IPS-18c (cell line): Measurements from ENCODE around the gene C1orf35.

Experiments
- H3K4me3 ChIP-seq: 2 replicates; pipeline ENCODE4 v1.7.0; 2013; ENCODE audit warnings: low read depth, mild to moderate bottlenecking, low read length, moderate library complexity; ENCODE audit not compliant: insufficient read depth
- H3K9me3 ChIP-seq: one replicate; pipeline ENCODE4 v1.6.1; 2013; ENCODE audit warnings: mild to moderate bottlenecking, low read length, moderate library complexity; ENCODE audit not compliant: control insufficient read depth, insufficient read depth

The C1orf35 gene

DNA sequence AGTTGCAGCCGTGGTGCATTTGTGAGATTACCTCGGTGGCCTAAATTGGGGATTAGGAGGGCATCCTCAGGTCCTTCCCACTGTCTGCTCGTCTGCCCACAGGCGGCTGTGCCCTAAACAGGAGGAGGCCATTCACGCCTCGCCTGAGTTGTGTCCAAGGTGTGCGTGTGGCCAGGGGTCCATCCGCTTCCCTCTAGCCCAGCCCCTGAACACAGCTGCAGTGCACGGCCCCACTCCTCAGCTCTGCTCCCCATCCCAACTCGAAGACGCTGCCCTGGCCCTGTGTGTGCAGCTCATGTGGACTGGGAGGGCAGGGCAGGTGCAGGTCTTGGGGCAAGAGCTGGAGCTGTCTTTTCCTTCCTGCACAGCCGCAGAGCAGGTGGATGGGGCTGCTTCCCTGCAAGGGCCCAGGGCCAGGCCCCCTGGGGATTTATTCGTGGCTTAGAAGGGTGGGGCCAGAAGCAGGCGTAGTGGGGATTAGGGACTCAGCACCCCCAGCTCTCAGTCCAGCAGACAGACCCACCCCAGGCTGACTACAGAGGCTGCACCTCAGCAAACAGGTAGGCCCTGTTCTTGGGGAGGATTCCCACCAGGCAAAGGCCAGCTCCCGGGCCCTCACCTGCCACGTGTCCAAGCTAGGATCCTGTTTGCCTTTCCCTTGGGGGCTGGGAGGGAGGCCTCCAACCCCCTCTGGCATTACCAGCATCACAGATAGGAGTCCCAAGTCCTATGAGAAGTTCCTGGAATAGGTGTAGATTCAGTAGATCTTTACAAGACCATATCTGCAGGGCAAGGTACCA, 41.3 kb upstream of the C1orf35 start:
- Histone ChIP-seq H3K4me3 (no peak overlapping the region), H3K9me3 (no peaks in the 10 kb centered on the region)

DNA sequence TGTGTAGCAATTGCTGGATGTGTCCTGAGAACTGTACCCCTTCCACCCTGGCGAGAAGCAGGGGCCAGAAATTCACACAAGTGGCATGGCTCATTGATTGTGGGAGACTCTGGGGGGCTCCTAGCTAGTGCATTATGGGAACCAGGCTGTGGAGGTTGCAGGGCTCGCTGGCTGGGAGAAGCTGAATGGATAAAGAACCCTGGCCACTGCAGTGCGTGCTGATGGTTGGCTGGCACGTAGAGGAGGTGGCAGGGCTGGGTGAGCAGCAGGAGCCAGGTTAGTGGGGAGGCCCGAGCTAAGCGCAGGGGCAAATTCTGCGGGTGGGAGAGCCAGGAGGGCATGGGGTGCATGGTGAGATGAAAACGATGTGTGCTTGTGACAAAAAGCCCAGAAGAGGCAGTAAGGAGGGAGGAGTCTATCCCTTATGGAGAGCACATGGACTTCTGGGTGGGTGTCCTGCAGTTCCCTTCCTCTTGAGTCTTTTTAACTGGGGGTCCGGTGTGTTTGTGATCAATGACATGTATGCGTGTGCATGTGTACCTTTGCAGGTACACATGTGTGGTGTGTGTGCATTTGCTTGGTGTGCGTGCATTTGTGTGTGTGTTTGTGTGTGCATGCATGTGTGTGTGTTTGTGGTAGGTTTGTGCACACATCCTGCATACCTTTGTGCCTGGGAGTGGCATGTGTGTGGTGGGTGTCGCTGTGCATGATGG, 40.5 kb upstream of the C1orf35 start:
- no peak overlapping the region for H3K4me3 ChIP-seq
- H3K9me3 ChIP-seq = no peaks in the 10 kb centered on the region

DNA sequence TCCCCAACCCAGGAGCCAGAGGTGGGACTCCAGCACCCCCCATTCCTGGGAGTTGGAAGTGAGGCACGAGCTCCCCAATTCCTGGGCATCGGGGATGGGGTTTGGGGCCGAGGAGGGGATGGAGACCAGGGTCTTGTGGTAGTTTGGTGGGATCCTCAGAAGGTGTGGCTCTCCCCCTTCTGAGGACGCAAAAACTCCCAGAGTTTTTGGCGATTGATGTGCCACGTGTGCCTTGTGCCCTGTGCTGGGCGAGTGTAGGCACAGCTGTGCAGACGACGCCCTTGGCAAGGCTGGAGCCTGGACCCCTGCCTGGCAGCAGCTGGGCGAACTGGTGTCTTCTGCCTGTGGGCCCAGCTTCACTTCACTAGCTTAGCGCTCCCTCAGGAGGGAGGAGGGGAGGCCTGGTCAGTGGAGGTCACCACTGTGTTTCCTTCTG, 39.6 kb upstream of the C1orf35 start:
- no peak overlapping the region for H3K4me3 ChIP-seq
- H3K9me3 ChIP-seq = no peaks in the 10 kb centered on the region

DNA sequence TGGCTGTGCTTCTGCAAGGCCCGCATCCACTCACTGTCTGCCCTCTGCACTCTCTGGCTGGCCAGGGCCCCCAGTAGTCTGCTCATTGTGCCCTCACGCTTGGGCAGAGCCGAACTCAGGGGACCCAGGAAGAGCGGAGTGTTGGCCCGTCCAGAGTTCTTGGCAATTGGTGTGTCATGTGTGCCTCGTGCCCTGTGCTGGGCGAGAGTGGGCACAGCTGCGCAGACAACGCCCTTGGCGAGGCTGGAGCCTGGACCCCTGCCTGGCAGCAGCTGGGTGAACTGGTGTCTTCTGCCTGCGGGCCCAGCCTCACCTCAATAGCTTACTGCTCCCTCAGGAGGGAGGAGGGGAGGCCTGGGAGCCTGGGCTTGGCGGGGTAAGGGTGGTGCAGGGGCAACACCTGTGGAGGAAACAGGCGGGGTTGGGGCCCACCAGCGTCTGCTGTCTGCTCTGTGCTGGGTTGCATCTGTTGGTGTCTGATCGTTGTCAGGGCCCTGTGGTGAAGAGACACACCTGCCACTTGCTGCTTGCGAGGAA, 39.1 kb upstream of the C1orf35 start:
- H3K4me3 ChIP-seq = no peak overlapping the region
- H3K9me3 ChIP-seq = no peaks in the 10 kb centered on the region

DNA sequence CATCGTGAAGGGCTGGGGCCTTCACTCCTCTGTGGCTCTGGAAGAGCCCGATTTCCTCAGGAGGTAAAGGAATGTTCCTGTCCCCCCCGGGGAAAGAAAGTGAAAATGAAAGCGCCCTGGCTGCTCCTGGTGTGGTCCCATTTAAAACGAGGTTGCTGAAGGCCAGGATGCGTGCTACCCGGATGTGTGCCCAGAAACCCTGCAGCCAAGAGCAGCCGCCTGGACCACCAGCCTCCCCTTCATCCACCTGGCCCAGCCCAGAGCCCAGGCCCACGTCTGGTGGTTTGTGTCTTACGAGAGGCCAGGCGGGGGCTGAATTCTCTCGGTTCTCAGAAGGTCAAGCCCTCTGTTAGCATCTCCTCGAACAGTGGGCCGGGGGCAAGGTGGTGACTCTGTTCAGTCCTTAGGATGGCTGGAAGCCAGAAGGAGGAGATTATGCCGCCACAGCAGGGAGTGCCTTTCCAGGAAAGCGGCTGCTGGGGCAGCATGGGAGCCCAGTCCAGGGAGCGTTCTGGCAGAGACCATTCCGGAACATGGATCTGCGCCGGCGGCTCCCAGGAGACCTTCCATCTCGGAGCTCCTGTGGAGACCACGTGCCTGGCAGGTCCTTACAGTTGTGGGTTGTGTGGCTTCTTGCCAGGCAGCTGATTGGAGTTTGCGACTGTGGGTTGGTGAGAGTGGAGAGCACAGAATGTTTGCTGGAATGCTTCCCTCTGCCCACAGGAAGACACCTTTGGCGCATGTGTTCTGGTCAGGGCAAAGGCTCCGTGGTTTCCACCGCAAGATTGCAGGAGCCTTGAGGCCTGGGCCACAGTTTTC, 38.3 kb upstream of the C1orf35 start:
- H3K9me3 ChIP-seq = no peaks in the 10 kb centered on the region

DNA sequence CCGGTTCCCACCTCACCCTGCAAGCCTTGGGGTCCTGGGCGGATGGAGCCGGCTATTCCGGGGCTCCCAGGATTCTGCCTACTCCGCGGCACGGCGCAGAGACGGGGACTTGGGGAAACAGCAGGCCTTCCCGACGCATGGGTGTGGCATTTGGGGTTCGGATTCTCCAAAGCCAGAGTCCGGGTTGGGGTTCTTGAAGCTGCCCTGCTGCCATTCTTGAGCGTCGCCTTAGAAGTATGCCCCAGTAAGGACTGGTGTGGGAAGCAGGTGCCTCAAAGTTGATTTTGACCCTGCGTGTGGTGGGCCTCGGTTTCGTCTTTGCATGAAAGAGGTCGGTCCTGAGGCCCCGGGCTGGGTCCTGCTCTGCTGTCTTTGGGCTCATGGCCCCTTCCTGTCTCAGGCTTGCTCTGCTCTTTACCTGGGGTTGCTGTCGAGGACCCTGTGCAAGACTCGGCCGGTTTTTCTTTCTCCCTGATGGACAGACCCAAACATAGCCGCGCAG, 37.6 kb upstream of the C1orf35 start:
- H3K4me3 ChIP-seq = peak overlapping the region; percentile 93

More for the DNA sequence above, 38.3 kb upstream of the C1orf35 start:
- peak overlapping the region; percentile 93 for H3K4me3 ChIP-seq

DNA sequence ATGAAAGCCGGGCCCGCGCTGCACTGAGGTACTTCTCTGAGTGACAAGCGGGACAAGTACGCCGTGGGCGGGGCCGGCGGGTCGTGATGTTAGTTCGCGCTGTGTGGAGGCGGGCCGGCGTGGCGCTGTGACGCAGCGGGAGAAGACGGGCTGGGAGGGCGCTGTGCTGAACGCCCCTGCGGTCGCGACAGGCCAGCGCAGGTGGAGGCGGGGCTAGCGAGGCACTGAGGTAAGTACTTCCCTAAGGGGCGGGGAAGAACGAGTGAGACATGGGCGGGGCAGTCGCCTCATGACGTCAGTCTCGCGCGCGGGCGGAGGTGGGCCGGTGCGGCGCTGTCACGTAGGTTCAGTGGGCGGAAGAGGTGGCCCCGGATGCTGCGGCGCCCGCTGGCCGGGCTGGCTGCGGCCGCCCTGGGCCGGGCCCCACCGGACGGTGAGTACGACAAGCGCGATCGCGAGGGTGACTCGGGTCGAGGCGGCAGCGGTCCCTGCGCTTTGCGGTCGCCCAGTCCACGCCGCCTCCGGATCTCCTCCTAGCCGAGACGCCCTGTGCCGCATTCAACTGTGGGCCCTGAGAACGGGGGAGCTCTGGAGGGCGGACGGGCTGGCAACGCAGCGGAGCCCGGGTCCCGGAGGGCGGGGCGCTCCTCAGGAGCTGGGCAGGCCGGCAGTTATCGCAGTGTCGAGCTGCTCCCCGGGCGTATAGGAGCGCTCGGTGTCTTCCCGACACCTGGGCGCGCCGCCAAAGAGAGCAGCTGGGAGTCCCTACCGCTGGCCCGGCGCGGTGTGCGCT, 37.0 kb upstream of the C1orf35 start, which contains the start of gene GUK1:
TSS of gene GUK1 (plus strand) at position 349 of the 793 bp plus-strand sequence. CDS start at position 373, 24 bp downstream.
- peak within 1 kb of the TSS; percentile 93 for H3K4me3 ChIP-seq
- no peaks in the 10 kb centered on the region for H3K9me3 ChIP-seq

More for the DNA sequence above, 37.6 kb upstream of the C1orf35 start:
- no peaks in the 10 kb centered on the region for H3K9me3 ChIP-seq

DNA sequence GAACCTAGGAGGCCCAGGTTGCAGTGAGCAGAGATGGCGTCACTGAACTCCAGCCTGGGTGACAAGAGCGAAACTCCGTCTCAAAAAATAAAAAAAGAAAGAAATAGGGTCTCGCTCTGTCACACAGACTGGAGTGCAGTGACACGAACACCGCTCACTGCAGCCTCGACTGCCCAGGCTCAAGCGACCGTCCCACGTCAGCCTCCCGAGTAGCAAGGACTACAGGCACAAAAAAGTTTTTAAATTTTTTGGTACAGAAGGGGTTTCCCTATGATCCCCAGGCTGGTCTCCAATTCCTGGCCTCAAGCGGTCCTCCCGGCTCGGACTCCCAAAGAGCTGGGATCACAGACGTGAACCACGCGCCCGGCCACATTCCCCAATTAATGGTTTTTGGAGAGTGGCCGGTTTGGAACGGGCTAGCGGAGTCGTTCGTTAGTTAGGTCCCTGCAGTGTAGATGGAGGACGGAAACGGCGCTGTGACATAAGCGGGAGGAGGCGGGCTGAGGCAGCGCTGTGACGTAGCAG, 36.3 kb upstream of the C1orf35 start:
- no peaks in the 10 kb centered on the region for H3K9me3 ChIP-seq

DNA sequence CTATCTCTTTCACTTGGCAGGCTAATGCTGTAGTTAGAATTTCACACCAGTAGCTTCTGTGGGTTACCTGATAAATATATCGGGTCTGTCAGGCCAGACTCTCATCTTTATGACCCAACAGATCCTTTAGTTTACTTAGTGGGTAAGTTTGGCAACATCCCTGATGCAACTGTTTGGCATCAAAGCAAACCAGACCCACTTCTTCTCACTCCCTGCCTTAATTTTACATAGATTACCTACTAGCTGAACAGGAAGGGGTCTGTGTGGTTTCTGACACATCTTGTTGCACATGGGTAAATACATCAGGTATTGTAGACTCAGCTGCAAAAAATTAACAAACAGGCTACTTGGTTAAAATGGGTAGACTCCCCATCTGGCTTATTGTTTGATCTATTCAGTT, 33.8 kb upstream of the C1orf35 start:
- Histone ChIP-seq H3K4me3 (no peak overlapping the region), H3K9me3 (no peaks in the 10 kb centered on the region)

More for the DNA sequence above, 36.3 kb upstream of the C1orf35 start:
- H3K4me3 ChIP-seq = peak overlapping the region; percentile 93

DNA sequence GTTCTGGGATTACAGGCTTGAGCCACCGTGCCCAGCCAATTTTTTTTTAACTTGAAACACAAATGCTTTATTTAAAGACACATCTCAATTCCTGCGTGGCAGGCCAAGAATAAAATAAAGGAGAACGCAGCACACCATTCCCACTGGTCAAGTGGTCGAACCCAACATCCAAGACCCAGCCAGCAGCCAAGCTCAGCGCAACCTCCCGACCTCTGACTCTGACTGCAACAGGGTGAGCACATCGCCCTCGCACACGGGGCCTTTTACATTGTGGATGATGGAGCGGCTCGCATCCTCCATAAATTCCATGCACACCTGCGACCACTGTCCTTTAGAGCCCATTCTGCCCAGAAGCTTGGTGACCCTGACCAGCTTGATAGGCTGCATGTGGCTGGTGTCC, 31.5 kb upstream of the C1orf35 start:
- Histone ChIP-seq H3K4me3 (no peak overlapping the region), H3K9me3 (no peaks in the 10 kb centered on the region)

DNA sequence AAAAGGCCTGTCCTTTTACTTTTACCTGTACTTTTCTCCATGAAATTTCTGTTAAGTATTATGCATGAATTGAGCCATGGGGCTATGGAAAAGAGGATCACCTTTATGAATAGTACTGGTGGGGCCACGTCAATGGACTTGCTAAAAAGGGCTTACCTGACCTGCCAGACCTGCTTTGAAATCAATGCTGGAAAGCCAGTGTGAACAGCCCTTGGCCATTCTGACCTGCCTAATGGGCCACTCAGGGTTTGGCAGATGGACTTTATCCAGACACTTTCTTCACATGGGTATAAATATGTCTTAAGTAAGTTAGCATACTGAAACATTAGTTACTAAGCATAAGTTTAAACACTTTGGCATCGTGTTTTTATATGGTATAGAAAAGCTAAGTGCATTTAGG, 28.6 kb upstream of the C1orf35 start:
- Histone ChIP-seq H3K4me3 (no peak overlapping the region), H3K9me3 (no peaks in the 10 kb centered on the region)

DNA sequence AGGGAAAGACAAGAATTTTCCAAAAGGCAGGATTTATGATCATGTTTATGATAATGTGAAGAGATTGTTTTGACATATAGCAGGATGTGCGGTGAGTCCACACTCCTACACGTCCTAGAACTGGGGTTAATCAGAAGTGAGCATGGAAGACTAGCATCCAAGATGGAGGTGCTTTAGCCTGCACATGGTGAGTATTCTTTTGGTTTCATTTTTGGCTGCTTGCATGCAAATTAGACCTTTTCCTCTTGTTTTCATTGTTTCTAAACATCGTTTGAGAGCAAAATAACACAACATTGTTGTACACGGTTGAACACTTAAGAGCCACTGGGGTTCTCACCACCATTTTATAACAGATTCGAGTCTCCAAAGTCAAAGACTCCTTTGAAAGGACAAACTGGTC, 22.1 kb upstream of the C1orf35 start:
- no peak overlapping the region for H3K4me3 ChIP-seq
- no peaks in the 10 kb centered on the region for H3K9me3 ChIP-seq

DNA sequence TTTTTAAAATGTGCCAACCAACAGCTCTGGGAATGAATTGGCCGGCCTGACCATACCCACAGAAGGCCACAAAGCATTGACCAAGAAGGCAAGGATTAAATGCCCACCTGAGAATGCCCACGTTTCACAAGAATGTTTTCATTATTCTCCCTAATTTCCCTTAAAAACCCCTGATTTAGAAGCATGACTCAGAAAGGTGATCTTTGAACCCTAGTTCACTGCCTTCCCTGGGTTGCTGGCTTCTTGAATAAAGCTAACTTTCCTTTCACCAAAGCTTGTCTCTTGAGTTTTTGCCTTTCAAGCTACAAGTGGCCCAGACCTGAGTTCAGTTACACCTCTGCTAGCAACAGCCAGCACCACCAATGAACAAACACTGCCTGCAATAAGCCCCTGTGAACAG, 20.4 kb upstream of the C1orf35 start:
- no peak overlapping the region for H3K4me3 ChIP-seq
- peaks cover 9% of the 10 kb centered on the region for H3K9me3 ChIP-seq

DNA sequence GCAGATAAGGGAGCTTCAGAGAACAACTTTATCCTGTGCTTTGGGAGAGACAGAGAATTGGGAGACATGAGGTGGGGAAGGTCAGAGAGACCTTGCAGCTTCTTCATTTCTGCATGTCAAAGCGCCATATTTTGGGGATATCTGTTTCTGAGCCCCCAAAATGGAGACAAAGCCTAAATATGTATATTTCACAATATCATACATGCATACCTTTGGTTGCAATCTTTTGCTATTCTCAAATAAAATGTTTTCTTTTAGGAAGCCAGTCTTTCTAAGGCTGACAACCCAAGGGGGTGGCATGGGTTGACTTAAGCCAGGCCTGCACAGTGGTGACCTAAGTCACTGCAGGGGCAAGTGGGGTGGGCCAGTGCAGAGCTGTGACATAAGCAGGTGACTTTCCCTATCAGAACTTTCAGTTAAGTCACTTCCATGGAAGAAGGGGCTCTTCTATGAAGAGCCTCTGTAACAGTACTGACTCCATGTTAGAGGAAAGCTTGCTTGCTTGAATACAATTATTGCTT, 19.9 kb upstream of the C1orf35 start:
- H3K9me3 ChIP-seq = peaks cover 10% of the 10 kb centered on the region

DNA sequence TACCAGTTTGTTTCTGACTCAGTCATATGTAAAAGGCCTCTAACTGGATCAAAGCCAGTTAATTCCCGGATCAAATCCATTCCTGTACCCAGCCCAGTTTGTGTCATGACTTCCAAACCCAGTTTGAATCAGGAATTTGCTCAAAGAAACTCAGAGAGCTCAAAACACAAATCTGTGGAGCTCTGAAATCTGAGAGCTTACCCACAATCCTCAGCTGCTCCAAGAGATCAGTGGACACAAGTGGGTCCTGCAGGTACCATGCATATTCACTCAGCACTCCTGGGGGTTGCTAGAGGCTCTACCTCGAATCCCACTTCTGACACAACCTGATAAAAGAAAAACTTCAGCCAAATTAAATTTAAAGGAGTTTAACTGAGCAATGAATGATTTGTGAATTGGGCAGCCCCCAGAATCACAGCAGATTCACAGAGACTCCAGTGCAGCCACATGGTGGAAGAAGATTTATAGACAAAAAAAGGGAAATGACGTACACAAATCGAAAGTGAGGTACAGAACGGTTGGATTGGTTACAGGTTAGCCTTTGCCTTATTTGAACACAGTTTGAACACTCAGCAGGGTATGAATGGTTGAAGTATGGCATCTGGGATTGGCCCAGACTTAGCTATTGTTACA, 17.8 kb upstream of the C1orf35 start:
- H3K4me3 ChIP-seq = no peak overlapping the region
- H3K9me3 ChIP-seq = peaks cover 13% of the 10 kb centered on the region

More for the DNA sequence above, 19.9 kb upstream of the C1orf35 start:
- H3K4me3 ChIP-seq = no peak overlapping the region
